WTC11 (cell line): Measurements from ENCODE around the gene ANK2.

ENCODE experiments used
- CREB1 ChIP-seq: sonication (generic); formaldehyde crosslinking; IDR thresholded peaks from 2 replicates; pipeline ENCODE4 v1.8.0; 2023; ENCODE audit warnings: mild to moderate bottlenecking, missing genetic modification reagents
- JUN ChIP-seq: sonication (generic); formaldehyde crosslinking; IDR thresholded peaks from 2 replicates; pipeline ENCODE4 v1.8.0; 2023; ENCODE audit warnings: mild to moderate bottlenecking, missing genetic modification reagents
- MAX ChIP-seq: sonication (generic); formaldehyde crosslinking; IDR thresholded peaks from 2 replicates; pipeline ENCODE4 v1.8.0; 2022; ENCODE audit warnings: mild to moderate bottlenecking, missing genetic modification reagents
- MYBL2 ChIP-seq: sonication (generic); formaldehyde crosslinking; IDR thresholded peaks from 2 replicates; pipeline ENCODE4 v1.8.1; 2023; ENCODE audit warnings: mild to moderate bottlenecking, moderate library complexity, missing genetic modification reagents
- NFE2L1 ChIP-seq: sonication (generic); formaldehyde crosslinking; IDR thresholded peaks from 2 replicates; pipeline ENCODE4 v1.8.1; 2023; ENCODE audit warnings: missing genetic modification reagents
- NFYB ChIP-seq: sonication (generic); formaldehyde crosslinking; conservative IDR thresholded peaks from 2 replicates; pipeline ENCODE4 v1.8.0; 2022; ENCODE audit warnings: low read depth, missing genetic modification reagents
- SP1 ChIP-seq: sonication (generic); formaldehyde crosslinking; conservative IDR thresholded peaks from 2 replicates; pipeline ENCODE4 v1.8.1; 2022; ENCODE audit warnings: missing genetic modification reagents
- TCF7 ChIP-seq: sonication (generic); formaldehyde crosslinking; IDR thresholded peaks from 2 replicates; pipeline ENCODE4 v1.8.0; 2022; ENCODE audit warnings: mild to moderate bottlenecking, low read depth, missing genetic modification reagents, moderate library complexity
- ZBTB21 ChIP-seq: sonication (generic); formaldehyde crosslinking; IDR thresholded peaks from 2 replicates; pipeline ENCODE4 v1.8.1; 2023; ENCODE audit warnings: mild to moderate bottlenecking, missing genetic modification reagents, borderline replicate concordance
- TF ChIP-seq, protein P1 (sequence below): fragments of 200-600 bp; IDR thresholded peaks from 2 replicates; pipeline ENCODE4 v1.8.0; 2022; ENCODE audit warnings: antibody characterized with exemption
- TF ChIP-seq, protein P2 (sequence below): sonication (generic); formaldehyde crosslinking; IDR thresholded peaks from 2 replicates; pipeline ENCODE4 v1.8.0; 2022; ENCODE audit warnings: mild to moderate bottlenecking, missing genetic modification reagents
- TF ChIP-seq, protein P3 (sequence below): sonication (generic); formaldehyde crosslinking; IDR thresholded peaks from 2 replicates; pipeline ENCODE4 v1.8.1; 2022; ENCODE audit warnings: mild to moderate bottlenecking, moderate library complexity, missing genetic modification reagents
- TF ChIP-seq, protein P4 (sequence below): sonication (generic); formaldehyde crosslinking; IDR thresholded peaks from 2 replicates; pipeline ENCODE4 v1.8.1; 2023; ENCODE audit warnings: mild to moderate bottlenecking, missing genetic modification reagents
- TF ChIP-seq, protein P5 (sequence below): sonication (generic); formaldehyde crosslinking; IDR thresholded peaks from 2 replicates; pipeline ENCODE4 v1.8.1; 2023; ENCODE audit warnings: mild to moderate bottlenecking, missing genetic modification reagents, moderate library complexity

GRCh38 chr4:113394108-113394729, 344.8 kb downstream of the ANK2 start:
- TF ChIP-seq ZBTB21 (CRISPR knock-in tag) (no peak), JUN (CRISPR knock-in tag) (no peak), MAX (no peak), MYBL2 (CRISPR knock-in tag) (no peak), NFE2L1 (CRISPR knock-in tag) (no peak), SP1 (no peak), TCF7 (CRISPR knock-in tag) (no peak), NFYB (no peak), CREB1 (CRISPR knock-in tag) (no peak)
- TF ChIP-seq, protein P1, sequence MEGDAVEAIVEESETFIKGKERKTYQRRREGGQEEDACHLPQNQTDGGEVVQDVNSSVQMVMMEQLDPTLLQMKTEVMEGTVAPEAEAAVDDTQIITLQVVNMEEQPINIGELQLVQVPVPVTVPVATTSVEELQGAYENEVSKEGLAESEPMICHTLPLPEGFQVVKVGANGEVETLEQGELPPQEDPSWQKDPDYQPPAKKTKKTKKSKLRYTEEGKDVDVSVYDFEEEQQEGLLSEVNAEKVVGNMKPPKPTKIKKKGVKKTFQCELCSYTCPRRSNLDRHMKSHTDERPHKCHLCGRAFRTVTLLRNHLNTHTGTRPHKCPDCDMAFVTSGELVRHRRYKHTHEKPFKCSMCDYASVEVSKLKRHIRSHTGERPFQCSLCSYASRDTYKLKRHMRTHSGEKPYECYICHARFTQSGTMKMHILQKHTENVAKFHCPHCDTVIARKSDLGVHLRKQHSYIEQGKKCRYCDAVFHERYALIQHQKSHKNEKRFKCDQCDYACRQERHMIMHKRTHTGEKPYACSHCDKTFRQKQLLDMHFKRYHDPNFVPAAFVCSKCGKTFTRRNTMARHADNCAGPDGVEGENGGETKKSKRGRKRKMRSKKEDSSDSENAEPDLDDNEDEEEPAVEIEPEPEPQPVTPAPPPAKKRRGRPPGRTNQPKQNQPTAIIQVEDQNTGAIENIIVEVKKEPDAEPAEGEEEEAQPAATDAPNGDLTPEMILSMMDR, result no peak
- TF ChIP-seq, protein P2, sequence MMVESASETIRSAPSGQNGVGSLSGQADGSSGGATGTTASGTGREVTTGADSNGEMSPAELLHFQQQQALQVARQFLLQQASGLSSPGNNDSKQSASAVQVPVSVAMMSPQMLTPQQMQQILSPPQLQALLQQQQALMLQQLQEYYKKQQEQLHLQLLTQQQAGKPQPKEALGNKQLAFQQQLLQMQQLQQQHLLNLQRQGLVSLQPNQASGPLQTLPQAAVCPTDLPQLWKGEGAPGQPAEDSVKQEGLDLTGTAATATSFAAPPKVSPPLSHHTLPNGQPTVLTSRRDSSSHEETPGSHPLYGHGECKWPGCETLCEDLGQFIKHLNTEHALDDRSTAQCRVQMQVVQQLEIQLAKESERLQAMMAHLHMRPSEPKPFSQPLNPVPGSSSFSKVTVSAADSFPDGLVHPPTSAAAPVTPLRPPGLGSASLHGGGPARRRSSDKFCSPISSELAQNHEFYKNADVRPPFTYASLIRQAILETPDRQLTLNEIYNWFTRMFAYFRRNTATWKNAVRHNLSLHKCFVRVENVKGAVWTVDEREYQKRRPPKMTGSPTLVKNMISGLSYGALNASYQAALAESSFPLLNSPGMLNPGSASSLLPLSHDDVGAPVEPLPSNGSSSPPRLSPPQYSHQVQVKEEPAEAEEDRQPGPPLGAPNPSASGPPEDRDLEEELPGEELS (CRISPR knock-in tag), result no peak
- TF ChIP-seq, protein P3, sequence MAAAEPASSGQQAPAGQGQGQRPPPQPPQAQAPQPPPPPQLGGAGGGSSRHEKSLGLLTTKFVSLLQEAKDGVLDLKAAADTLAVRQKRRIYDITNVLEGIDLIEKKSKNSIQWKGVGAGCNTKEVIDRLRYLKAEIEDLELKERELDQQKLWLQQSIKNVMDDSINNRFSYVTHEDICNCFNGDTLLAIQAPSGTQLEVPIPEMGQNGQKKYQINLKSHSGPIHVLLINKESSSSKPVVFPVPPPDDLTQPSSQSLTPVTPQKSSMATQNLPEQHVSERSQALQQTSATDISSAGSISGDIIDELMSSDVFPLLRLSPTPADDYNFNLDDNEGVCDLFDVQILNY (CRISPR knock-in tag), result no peak
- TF ChIP-seq, protein P4, sequence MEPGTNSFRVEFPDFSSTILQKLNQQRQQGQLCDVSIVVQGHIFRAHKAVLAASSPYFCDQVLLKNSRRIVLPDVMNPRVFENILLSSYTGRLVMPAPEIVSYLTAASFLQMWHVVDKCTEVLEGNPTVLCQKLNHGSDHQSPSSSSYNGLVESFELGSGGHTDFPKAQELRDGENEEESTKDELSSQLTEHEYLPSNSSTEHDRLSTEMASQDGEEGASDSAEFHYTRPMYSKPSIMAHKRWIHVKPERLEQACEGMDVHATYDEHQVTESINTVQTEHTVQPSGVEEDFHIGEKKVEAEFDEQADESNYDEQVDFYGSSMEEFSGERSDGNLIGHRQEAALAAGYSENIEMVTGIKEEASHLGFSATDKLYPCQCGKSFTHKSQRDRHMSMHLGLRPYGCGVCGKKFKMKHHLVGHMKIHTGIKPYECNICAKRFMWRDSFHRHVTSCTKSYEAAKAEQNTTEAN (CRISPR knock-in tag), result no peak
- TF ChIP-seq, protein P5, sequence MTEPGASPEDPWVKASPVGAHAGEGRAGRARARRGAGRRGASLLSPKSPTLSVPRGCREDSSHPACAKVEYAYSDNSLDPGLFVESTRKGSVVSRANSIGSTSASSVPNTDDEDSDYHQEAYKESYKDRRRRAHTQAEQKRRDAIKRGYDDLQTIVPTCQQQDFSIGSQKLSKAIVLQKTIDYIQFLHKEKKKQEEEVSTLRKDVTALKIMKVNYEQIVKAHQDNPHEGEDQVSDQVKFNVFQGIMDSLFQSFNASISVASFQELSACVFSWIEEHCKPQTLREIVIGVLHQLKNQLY (CRISPR knock-in tag), result no peak
